MM.1S (cell line): ENCODE results near the gene SCAND1.

ENCODE experiments used
- DNase-seq: peaks from one replicate; pipeline ENCODE4 v3.0.0-alpha.2; 2015
- H2AFZ ChIP-seq: fragments of 300-600 bp; sonication (generic); 2 replicates; pipeline ENCODE4 v1.6.0; 2016; ENCODE audit warnings: antibody characterized with exemption, low read length
- H3F3A ChIP-seq: fragments of 300-600 bp; sonication (generic); 2 replicates; pipeline ENCODE4 v1.6.1; 2016; ENCODE audit warnings: mild to moderate bottlenecking, antibody characterized with exemption, low read length, moderate library complexity, mixed read lengths; ENCODE audit not compliant: insufficient read depth
- H3K27ac ChIP-seq: fragments of 300-600 bp; sonication (generic); 2 replicates; pipeline ENCODE4 v1.5.1; 2016; ENCODE audit warnings: mild to moderate bottlenecking, low read length
- H3K27me3 ChIP-seq: fragments of 300-600 bp; sonication (generic); replicated peaks from 2 replicates; pipeline ENCODE4 v1.6.0; 2016; ENCODE audit warnings: low read length; ENCODE audit not compliant: insufficient read depth
- H3K36me3 ChIP-seq: fragments of 300-600 bp; sonication (generic); replicated peaks from 2 replicates; pipeline ENCODE4 v1.6.1; 2016; ENCODE audit warnings: mild to moderate bottlenecking, low read length, mixed read lengths; ENCODE audit not compliant: insufficient read depth
- H3K4me1 ChIP-seq: fragments of 300-600 bp; sonication (generic); 2 replicates; pipeline ENCODE4 v1.6.1; 2016; ENCODE audit warnings: low read length, mixed read lengths
- H3K4me2 ChIP-seq: fragments of 300-600 bp; sonication (generic); 2 replicates; pipeline ENCODE4 v1.6.0; 2016; ENCODE audit warnings: low read depth, low read length
- H3K4me3 ChIP-seq: fragments of 300-600 bp; sonication (generic); 2 replicates; pipeline ENCODE4 v1.5.1; 2016; ENCODE audit warnings: low read length, mixed read lengths
- H3K79me2 ChIP-seq: fragments of 300-600 bp; sonication (generic); 2 replicates; pipeline ENCODE4 v1.6.1; 2016; ENCODE audit warnings: mixed run types, low read length, mixed read lengths
- H3K9ac ChIP-seq: fragments of 300-600 bp; sonication (generic); 2 replicates; pipeline ENCODE4 v1.6.1; 2016; ENCODE audit warnings: low read length, mixed read lengths
- H3K9me2 ChIP-seq: fragments of 300-600 bp; sonication (generic); replicated peaks from 2 replicates; pipeline ENCODE4 v1.6.1; 2016; ENCODE audit warnings: mild to moderate bottlenecking, low read length, mixed read lengths; ENCODE audit not compliant: insufficient read depth
- H3K9me3 ChIP-seq: fragments of 300-600 bp; sonication (generic); replicated peaks from 2 replicates; pipeline ENCODE4 v1.6.1; 2016; ENCODE audit warnings: mild to moderate bottlenecking, low read length, mixed read lengths; ENCODE audit not compliant: insufficient read depth
- H4K20me1 ChIP-seq: fragments of 300-600 bp; sonication (generic); 2 replicates; pipeline ENCODE4 v1.6.1; 2016; ENCODE audit warnings: mild to moderate bottlenecking, low read length, moderate library complexity, mixed read lengths; ENCODE audit not compliant: insufficient read depth
- CTCF ChIP-seq: fragments of 300-600 bp; sonication (generic); IDR thresholded peaks from 2 replicates; pipeline ENCODE4 v1.5.1; 2016; ENCODE audit warnings: antibody characterized with exemption, low read length, mixed read lengths
- EZH2 ChIP-seq: fragments of 300-600 bp; sonication (generic); optimal IDR thresholded peaks from 2 replicates; pipeline ENCODE3; 2017; ENCODE audit warnings: low read depth, mild to moderate bottlenecking, antibody characterized with exemption, low read length, mixed read lengths
- EZH2phosphoT487 ChIP-seq: fragments of 300-600 bp; sonication (generic); IDR thresholded peaks from 2 replicates; pipeline ENCODE4 v1.6.1; 2018; ENCODE audit warnings: antibody characterized with exemption, low read length

The SCAND1 gene

GRCh38 chr20:35912881-35913280 lies 41.4 kb downstream of the SCAND1 start:
- no peaks in the 10 kb centered on the region for H3K9me3 ChIP-seq
- TF ChIP-seq EZH2 (no peak), CTCF (no peak), EZH2phosphoT487 (no peak)
- no peak for DNase-seq

GRCh38 chr20:35910254-35910653 lies 44.0 kb downstream of the SCAND1 start:
- H4K20me1 ChIP-seq = no peaks in the 10 kb centered on the region
- H3K36me3 ChIP-seq = no peaks in the 10 kb centered on the region
- no peaks in the 10 kb centered on the region for H3K9me3 ChIP-seq
- DNase-seq = no peak
- no peak overlapping the region for H3K9ac ChIP-seq
- no peaks in the 10 kb centered on the region for H3F3A ChIP-seq
- H3K4me3 ChIP-seq = no peak overlapping the region
- no peak overlapping the region for H2AFZ ChIP-seq
- H3K27me3 ChIP-seq = no peaks in the 10 kb centered on the region
- TF ChIP-seq EZH2phosphoT487 (no peak), EZH2 (no peak), CTCF (no peak)
- H3K27ac ChIP-seq = no peak overlapping the region
- no peaks in the 10 kb centered on the region; the same call in 1 of the 2 replicates for H3K4me1 ChIP-seq
- no peak overlapping the region for H3K4me2 ChIP-seq
- no peaks in the 10 kb centered on the region for H3K9me2 ChIP-seq
- no peaks in the 10 kb centered on the region for H3K79me2 ChIP-seq

More at GRCh38 chr20:35912881-35913280, 41.4 kb downstream of the SCAND1 start:
- Histone ChIP-seq H3K4me2 (no peak overlapping the region), H3K4me3 (no peak overlapping the region), H2AFZ (no peak overlapping the region), H4K20me1 (no peaks in the 10 kb centered on the region), H3K79me2 (no peaks in the 10 kb centered on the region), H3K9ac (no peak overlapping the region), H3K27me3 (no peaks in the 10 kb centered on the region), H3K36me3 (no peaks in the 10 kb centered on the region), H3F3A (no peaks in the 10 kb centered on the region), H3K27ac (no peak overlapping the region), H3K4me1 (no peaks in the 10 kb centered on the region; the same call in 1 of the 2 replicates), H3K9me2 (no peaks in the 10 kb centered on the region)

- no peaks in the 10 kb centered on the region for H3K79me2 ChIP-seq
- H2AFZ ChIP-seq = no peak overlapping the region
- no peaks in the 10 kb centered on the region for H3K36me3 ChIP-seq
- no peak overlapping the region for H3K27ac ChIP-seq
- H3K9me2 ChIP-seq = no peaks in the 10 kb centered on the region
- H3K4me2 ChIP-seq = no peak overlapping the region
- H4K20me1 ChIP-seq = no peaks in the 10 kb centered on the region
- TF ChIP-seq EZH2 = no peak
- TF ChIP-seq CTCF = no peak
- TF ChIP-seq EZH2phosphoT487 = no peak
- DNase-seq = no peak
- no peaks in the 10 kb centered on the region for H3K9me3 ChIP-seq
- H3K9ac ChIP-seq = no peak overlapping the region
- no peak overlapping the region for H3K4me3 ChIP-seq
- no peaks in the 10 kb centered on the region for H3F3A ChIP-seq
- H3K4me1 ChIP-seq = no peaks in the 10 kb centered on the region; the same call in 1 of the 2 replicates
- H3K27me3 ChIP-seq = no peaks in the 10 kb centered on the region
These were observed 44.5 kb downstream of the SCAND1 start for GRCh38 chr20:35909796-35910195.
